ENCODE measurements around the gene SFSWAP. TPM values are rescaled to one million over a fixed set of nuclear protein-coding genes. Genes with fewer than 3 reads are reported as not detected.

SFSWAP gene
- total and polyA plus RNA-seq, 2 of the 13 experiments (the other 11 are each of a cell fraction or from before 2014, with no cell fraction given) = 17.1 to 27.7 TPM

DNA sequence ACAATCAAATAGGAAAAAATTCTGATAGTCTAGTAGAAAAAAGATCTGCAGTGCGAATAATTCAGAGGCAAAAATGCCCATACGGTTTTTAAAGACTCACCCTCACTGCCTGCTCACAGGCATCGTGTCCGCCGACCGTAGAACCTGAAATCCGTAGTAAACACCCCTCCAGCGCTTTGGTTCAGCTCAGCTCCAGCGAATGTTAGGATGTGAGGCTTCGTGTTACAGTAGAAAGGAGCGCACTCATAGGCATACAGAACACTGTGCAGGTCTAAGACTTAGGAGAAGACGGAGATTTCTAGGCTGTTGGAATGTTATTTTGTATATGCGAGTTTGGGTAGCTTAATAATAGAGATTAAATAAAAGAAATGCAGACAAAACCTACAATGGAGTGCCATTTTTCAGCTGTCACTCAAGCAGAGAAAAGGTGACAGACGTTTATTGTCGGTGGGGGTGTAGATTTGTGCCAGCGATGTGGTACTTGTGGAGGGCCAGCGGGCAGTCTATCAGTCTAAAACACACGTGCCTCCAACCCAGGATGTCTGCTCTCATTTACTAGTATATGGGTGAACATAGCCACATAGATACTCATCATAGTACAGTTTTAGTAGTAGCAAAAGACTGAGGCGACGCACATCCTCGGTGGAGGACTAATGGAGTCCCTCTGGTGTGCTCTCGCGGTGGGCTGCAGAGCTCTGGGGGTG is 25.7 kb downstream of the SFSWAP start:
- FAIRE-seq = no peak
- H3K36me3 ChIP-seq (replicated peaks in 1 of 2; ENCODE audit: control insufficient read depth in 1 of 2, insufficient read depth in 2 of 2, low read length in 2 of 2) = peaks cover 29 to 60% of the 10 kb centered on the region in 2 experiments; a peak in 4 of 5 replicates
- POLR2A ChIA-PET = no interaction called here

GRCh38 chr12:131737150-131737827 is 26.4 kb downstream of the SFSWAP start:
- in situ Hi-C loops (cut with HindIII; ENCODE audit: extremely low pct_ligation_motif_present, low pct_unique_long_range_greater_than_20kb) = no loop called here
- H3K9ac ChIP-seq (ENCODE audit: insufficient read depth, low read depth, low read length) = no peak overlapping the region
- FAIRE-seq = no peak

More for the DNA sequence above, 25.7 kb downstream of the SFSWAP start:
- WGBS (ENCODE audit: low lambda C conversion rate) = 95% methylated on average over 23 of the region's 23 CpGs
- Histone ChIP-seq H3K9me3 (ENCODE audit: low read length) (no peaks in the 10 kb centered on the region), H3K4me2 (ENCODE audit: low read depth, low read length) (no peak overlapping the region), H3K27ac (ENCODE audit: extremely low read length, insufficient read depth, low read length) (no peak overlapping the region), H3K9ac (ENCODE audit: insufficient read depth, low read depth, low read length) (no peak overlapping the region), H3K4me1 (ENCODE audit: insufficient read depth, low read length) (peaks cover 8% of the 10 kb centered on the region; the same call in 1 of the 2 replicates), H3K79me2 (ENCODE audit: insufficient read depth, low read length) (no peaks in the 10 kb centered on the region), H2AFZ (ENCODE audit: low read length) (no peak overlapping the region), H4K20me1 (ENCODE audit: insufficient read depth, low read length) (no peaks in the 10 kb centered on the region), H3K27me3 (ENCODE audit: control insufficient read depth in 1 of 2, insufficient read depth in 2 of 2, low read length in 2 of 2) (no peaks in the 10 kb centered on the region), H3K4me3 (replicated peaks in 1 of 3; ENCODE audit: insufficient read depth in 1 of 3, low read depth in 2 of 3, low read length in 3 of 3) (no peak overlapping the region)
- CTCF ChIA-PET (ENCODE audit: low intra/inter-chr PET ratio, low total read pairs) = no interaction called here
- in situ Hi-C loops (cut with HindIII; ENCODE audit: extremely low pct_ligation_motif_present, low pct_unique_long_range_greater_than_20kb) (no loop called here), intact Hi-C loops (cut with micrococcal nuclease; ENCODE audit: unreplicated experiment) (no loop called here)
- no peak for ATAC-seq
- no peak for TF ChIP-seq ZNF879 (CRISPR knock-in tag; IDR thresholded peaks at IDR 0.05)
- TF ChIP-seq, protein P1, sequence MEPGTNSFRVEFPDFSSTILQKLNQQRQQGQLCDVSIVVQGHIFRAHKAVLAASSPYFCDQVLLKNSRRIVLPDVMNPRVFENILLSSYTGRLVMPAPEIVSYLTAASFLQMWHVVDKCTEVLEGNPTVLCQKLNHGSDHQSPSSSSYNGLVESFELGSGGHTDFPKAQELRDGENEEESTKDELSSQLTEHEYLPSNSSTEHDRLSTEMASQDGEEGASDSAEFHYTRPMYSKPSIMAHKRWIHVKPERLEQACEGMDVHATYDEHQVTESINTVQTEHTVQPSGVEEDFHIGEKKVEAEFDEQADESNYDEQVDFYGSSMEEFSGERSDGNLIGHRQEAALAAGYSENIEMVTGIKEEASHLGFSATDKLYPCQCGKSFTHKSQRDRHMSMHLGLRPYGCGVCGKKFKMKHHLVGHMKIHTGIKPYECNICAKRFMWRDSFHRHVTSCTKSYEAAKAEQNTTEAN (CRISPR knock-in tag; conservative IDR thresholded peaks at IDR 0.05) = no peak
- TF ChIP-seq KAT8 (CRISPR knock-in tag; IDR thresholded peaks at IDR 0.05) = no peak
- TF ChIP-seq MYNN (CRISPR knock-in tag; IDR thresholded peaks at IDR 0.05; ENCODE audit: low read depth) = no peak
- no peak for TF ChIP-seq CAMTA2 (CRISPR knock-in tag; IDR thresholded peaks at IDR 0.05; ENCODE audit: borderline replicate concordance)
- no peak for DNase-seq (ENCODE audit: low spot score)
- BruUV-seq (replicated peaks) = TSS peak; percentile 32

More at GRCh38 chr12:131737150-131737827, 26.4 kb downstream of the SFSWAP start:
- CTCF ChIA-PET (ENCODE audit: low intra/inter-chr PET ratio, low total read pairs) = no interaction called here
- TF ChIP-seq, protein P2, sequence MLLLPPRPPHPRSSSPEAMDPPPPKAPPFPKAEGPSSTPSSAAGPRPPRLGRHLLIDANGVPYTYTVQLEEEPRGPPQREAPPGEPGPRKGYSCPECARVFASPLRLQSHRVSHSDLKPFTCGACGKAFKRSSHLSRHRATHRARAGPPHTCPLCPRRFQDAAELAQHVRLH (CRISPR knock-in tag; IDR thresholded peaks at IDR 0.05; ENCODE audit: borderline replicate concordance, low read depth) = no peak
- TF ChIP-seq, protein P3, sequence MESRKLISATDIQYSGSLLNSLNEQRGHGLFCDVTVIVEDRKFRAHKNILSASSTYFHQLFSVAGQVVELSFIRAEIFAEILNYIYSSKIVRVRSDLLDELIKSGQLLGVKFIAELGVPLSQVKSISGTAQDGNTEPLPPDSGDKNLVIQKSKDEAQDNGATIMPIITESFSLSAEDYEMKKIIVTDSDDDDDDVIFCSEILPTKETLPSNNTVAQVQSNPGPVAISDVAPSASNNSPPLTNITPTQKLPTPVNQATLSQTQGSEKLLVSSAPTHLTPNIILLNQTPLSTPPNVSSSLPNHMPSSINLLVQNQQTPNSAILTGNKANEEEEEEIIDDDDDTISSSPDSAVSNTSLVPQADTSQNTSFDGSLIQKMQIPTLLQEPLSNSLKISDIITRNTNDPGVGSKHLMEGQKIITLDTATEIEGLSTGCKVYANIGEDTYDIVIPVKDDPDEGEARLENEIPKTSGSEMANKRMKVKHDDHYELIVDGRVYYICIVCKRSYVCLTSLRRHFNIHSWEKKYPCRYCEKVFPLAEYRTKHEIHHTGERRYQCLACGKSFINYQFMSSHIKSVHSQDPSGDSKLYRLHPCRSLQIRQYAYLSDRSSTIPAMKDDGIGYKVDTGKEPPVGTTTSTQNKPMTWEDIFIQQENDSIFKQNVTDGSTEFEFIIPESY (CRISPR knock-in tag; IDR thresholded peaks at IDR 0.05) = peak; percentile 10; the same call in 1 of the 2 replicates
- no peak for TF ChIP-seq ZNF234 (CRISPR knock-in tag; conservative IDR thresholded peaks at IDR 0.05)
- 0 out of 2 replicates have a peak, but pooled peaks have one; percentile 21 for TF ChIP-seq FOSL2 (CRISPR knock-in tag; IDR thresholded peaks at IDR 0.05)
- intact Hi-C loops (cut with micrococcal nuclease; ENCODE audit: unreplicated experiment) = no loop called here
- WGBS (ENCODE audit: low lambda C conversion rate) = 95% methylated on average over 21 of the region's 21 CpGs
- peaks cover 8% of the 10 kb centered on the region; the same call in 1 of the 2 replicates for H3K4me1 ChIP-seq (ENCODE audit: insufficient read depth, low read length)
- H3K9me3 ChIP-seq (ENCODE audit: low read length) = no peaks in the 10 kb centered on the region; the same call in 1 of the 2 replicates
- ATAC-seq = no peak; the same call in 2 of the 3 replicates
- no peaks in the 10 kb centered on the region for H3K27me3 ChIP-seq (ENCODE audit: control insufficient read depth in 1 of 2, insufficient read depth in 2 of 2, low read length in 2 of 2)
- no peak for DNase-seq (ENCODE audit: low spot score)
- H3K4me3 ChIP-seq (replicated peaks in 1 of 3; ENCODE audit: insufficient read depth in 1 of 3, low read depth in 2 of 3, low read length in 3 of 3) = no peak overlapping the region
- H4K20me1 ChIP-seq (ENCODE audit: insufficient read depth, low read length) = no peaks in the 10 kb centered on the region
- peaks cover 32 to 64% of the 10 kb centered on the region in 2 experiments; a peak in 4 of 5 replicates for H3K36me3 ChIP-seq (replicated peaks in 1 of 2; ENCODE audit: control insufficient read depth in 1 of 2, insufficient read depth in 2 of 2, low read length in 2 of 2)
- POLR2A ChIA-PET = no interaction called here
- no peak overlapping the region for H3K27ac ChIP-seq (ENCODE audit: extremely low read length, insufficient read depth, low read length)
- H3K79me2 ChIP-seq (ENCODE audit: insufficient read depth, low read length) = no peaks in the 10 kb centered on the region
- no TSS peak for BruUV-seq (replicated peaks)
- no peak overlapping the region for H2AFZ ChIP-seq (ENCODE audit: low read length)
- H3K4me2 ChIP-seq (ENCODE audit: low read depth, low read length) = no peak overlapping the region
